NOMO-1 treated with dmso at 0.1 percent for 144 hours (cell line): ENCODE measurements around the gene HDGF.

Experiments
- DNase-seq: peaks from one replicate; lab custom pipeline; 2025; ENCODE audit not compliant: unreplicated experiment; lab: John Stamatoyannopoulos, UW

HDGF gene

GRCh38 chr1:156700736-156701531, 50.5 kb downstream of the HDGF start:
- no peak for DNase-seq

GRCh38 chr1:156698995-156699394, 52.5 kb downstream of the HDGF start:
- DNase-seq: no peak

GRCh38 chr1:156697481-156697880, 54.0 kb downstream of the HDGF start:
- no peak for DNase-seq

- no peak for DNase-seq
Observed at GRCh38 chr1:156696755-156697154, 54.7 kb downstream of the HDGF start.

GRCh38 chr1:156694690-156694962, 56.8 kb downstream of the HDGF start:
- no peak for DNase-seq

- no peak for DNase-seq
Observed at GRCh38 chr1:156693848-156694689, 57.4 kb downstream of the HDGF start.

- no peak for DNase-seq
Observed at GRCh38 chr1:156692925-156693847, 58.3 kb downstream of the HDGF start.

- no peak for DNase-seq
Observed at GRCh38 chr1:156692441-156692924, 59.0 kb downstream of the HDGF start.
